AG09309 (cell line): Measurements from ENCODE around the gene CEP350.

Experiments used
- DNase-seq: peaks from one replicate; pipeline ENCODE4 v3.0.0-alpha.2; 2010; ENCODE audit warnings: low read depth
- H3K4me3 ChIP-seq: 2 replicates; pipeline ENCODE4 v1.5.1; 2011; ENCODE audit warnings: mild to moderate bottlenecking, low read depth, low read length, moderate library complexity; ENCODE audit not compliant: control insufficient read depth
- TF ChIP-seq, protein P1 (sequence below): IDR thresholded peaks from 2 replicates; pipeline ENCODE4 v1.5.1; 2011; ENCODE audit warnings: mild to moderate bottlenecking, low read depth, low read length, inconsistent platforms; ENCODE audit not compliant: insufficient read depth, control insufficient read depth; ENCODE audit errors: missing control alignments

CEP350 gene

GRCh38 chr1:180163041-180163440, 208.4 kb downstream of the CEP350 start:
- no peak for DNase-seq
- H3K4me3 ChIP-seq: no peak overlapping the region
- TF ChIP-seq, protein P1, sequence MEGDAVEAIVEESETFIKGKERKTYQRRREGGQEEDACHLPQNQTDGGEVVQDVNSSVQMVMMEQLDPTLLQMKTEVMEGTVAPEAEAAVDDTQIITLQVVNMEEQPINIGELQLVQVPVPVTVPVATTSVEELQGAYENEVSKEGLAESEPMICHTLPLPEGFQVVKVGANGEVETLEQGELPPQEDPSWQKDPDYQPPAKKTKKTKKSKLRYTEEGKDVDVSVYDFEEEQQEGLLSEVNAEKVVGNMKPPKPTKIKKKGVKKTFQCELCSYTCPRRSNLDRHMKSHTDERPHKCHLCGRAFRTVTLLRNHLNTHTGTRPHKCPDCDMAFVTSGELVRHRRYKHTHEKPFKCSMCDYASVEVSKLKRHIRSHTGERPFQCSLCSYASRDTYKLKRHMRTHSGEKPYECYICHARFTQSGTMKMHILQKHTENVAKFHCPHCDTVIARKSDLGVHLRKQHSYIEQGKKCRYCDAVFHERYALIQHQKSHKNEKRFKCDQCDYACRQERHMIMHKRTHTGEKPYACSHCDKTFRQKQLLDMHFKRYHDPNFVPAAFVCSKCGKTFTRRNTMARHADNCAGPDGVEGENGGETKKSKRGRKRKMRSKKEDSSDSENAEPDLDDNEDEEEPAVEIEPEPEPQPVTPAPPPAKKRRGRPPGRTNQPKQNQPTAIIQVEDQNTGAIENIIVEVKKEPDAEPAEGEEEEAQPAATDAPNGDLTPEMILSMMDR: no peak
